Large intestine (tissue), 3 donors: ENCODE results near the gene RNF151. TPM values are rescaled to one million over a fixed set of nuclear protein-coding genes. Genes with fewer than 3 reads are reported as not detected.

Experiments used
- DNase-seq, 2 donors: peaks; one replicate each; pipeline versions ENCODE4 v3.0.0 to v3.0.0-alpha.2; 2013
- H3K27ac ChIP-seq: one replicate; pipeline ENCODE4 v1.5.1; 2013; ENCODE audit warnings: low read length
- H3K27me3 ChIP-seq: 2 replicates; pipeline ENCODE4 v1.6.1; 2013; ENCODE audit warnings: low read length; ENCODE audit not compliant: control insufficient read depth, insufficient read depth
- H3K36me3 ChIP-seq: 2 replicates; pipeline ENCODE4 v1.6.1; 2013; ENCODE audit warnings: low read length; ENCODE audit not compliant: control insufficient read depth, insufficient read depth
- H3K4me1 ChIP-seq: one replicate; pipeline ENCODE4 v1.6.1; 2013; ENCODE audit warnings: low read length; ENCODE audit not compliant: control insufficient read depth, insufficient read depth
- H3K4me3 ChIP-seq: one replicate; pipeline ENCODE4 v1.5.1; 2013; ENCODE audit warnings: low read length
- H3K9me3 ChIP-seq: one replicate; pipeline ENCODE4 v1.6.1; 2013; ENCODE audit warnings: mild to moderate bottlenecking, low read depth, low read length, moderate library complexity; ENCODE audit not compliant: control insufficient read depth
- WGBS: methylation state at CpG from one replicate; pipeline ENCODE4 v1.1.5; 2013; ENCODE audit warnings: low lambda C conversion rate; ENCODE audit not compliant: insufficient coverage; 5-methylcytosine and 5-hydroxymethylcytosine counted together
- polyA plus RNA-seq: library from polyadenylated mRNA; unstranded; fragments of 120-200 nt; gene quantifications from one replicate; pipeline ENCODE4 v1.2.1, GENCODE V29; 2013

Gene RNF151
- polyA plus RNA-seq, 1 donor: 0.09 TPM

DNA sequence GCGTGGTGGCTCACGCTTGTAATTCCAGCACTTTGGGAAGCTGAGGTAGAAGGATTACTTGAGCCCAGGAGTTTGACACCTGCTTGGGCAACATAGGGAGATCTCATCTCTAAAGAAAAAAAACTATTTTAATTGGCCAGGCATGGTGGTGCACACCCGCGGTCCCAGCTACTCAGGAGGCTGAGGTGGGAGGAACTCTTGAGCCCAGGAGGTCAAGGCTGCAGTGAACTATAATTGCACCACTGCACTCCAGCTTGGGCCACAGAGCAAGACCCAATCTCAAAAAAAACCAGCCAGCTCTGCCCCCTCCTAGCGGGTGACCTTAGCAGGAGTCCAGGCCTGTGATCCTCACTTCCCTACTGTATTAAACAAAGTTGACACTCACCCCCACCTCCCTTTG is 42.6 kb upstream of the RNF151 start:
- H3K27ac ChIP-seq: no peak overlapping the region
- DNase-seq: no peak
- H3K4me1 ChIP-seq: peaks cover 11% of the 10 kb centered on the region
- H3K36me3 ChIP-seq: no peaks in the 10 kb centered on the region
- peaks cover 43% of the 10 kb centered on the region for H3K27me3 ChIP-seq
- H3K9me3 ChIP-seq: peaks cover 6% of the 10 kb centered on the region
- no CpG with 5 or more reads among the region's 5 CpGs for WGBS
- H3K4me3 ChIP-seq: no peak overlapping the region

DNA sequence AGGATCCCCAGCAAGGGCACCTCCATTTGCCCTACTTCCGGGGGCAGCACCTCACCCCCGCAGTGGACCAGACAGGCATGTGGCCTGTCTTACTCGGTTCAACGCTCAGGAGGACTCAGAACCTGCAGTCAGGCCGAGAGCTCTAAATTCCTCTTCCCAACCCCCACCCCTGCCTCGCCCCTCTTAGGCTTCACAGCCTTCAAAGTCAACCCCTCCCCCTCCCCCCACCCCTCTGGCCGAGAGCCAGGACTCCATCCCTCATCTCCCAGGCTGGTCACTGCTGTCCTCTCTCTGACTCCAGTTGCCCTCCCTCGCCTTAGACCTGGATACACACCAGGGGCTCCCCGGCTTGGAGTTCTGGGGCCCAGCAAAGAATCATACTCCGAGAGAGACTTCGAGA is 40.4 kb upstream of the RNF151 start:
- no CpG with 5 or more reads among the region's 11 CpGs for WGBS
- Histone ChIP-seq H3K9me3 (no peaks in the 10 kb centered on the region), H3K27ac (no peak overlapping the region), H3K4me1 (peaks cover 18% of the 10 kb centered on the region), H3K36me3 (no peaks in the 10 kb centered on the region), H3K4me3 (no peak overlapping the region), H3K27me3 (peaks cover 21% of the 10 kb centered on the region)
- DNase-seq: no peak

GRCh38 chr16:1929105-1929504 is 37.6 kb upstream of the RNF151 start:
- H3K4me3 ChIP-seq: peak overlapping the region; percentile 53
- no peak overlapping the region for H3K27ac ChIP-seq
- peaks cover 14% of the 10 kb centered on the region for H3K4me1 ChIP-seq
- no peaks in the 10 kb centered on the region for H3K9me3 ChIP-seq
- DNase-seq: no peak
- no peaks in the 10 kb centered on the region for H3K36me3 ChIP-seq
- H3K27me3 ChIP-seq: no peaks in the 10 kb centered on the region
- WGBS: no CpG with 5 or more reads among the region's 11 CpGs

DNA sequence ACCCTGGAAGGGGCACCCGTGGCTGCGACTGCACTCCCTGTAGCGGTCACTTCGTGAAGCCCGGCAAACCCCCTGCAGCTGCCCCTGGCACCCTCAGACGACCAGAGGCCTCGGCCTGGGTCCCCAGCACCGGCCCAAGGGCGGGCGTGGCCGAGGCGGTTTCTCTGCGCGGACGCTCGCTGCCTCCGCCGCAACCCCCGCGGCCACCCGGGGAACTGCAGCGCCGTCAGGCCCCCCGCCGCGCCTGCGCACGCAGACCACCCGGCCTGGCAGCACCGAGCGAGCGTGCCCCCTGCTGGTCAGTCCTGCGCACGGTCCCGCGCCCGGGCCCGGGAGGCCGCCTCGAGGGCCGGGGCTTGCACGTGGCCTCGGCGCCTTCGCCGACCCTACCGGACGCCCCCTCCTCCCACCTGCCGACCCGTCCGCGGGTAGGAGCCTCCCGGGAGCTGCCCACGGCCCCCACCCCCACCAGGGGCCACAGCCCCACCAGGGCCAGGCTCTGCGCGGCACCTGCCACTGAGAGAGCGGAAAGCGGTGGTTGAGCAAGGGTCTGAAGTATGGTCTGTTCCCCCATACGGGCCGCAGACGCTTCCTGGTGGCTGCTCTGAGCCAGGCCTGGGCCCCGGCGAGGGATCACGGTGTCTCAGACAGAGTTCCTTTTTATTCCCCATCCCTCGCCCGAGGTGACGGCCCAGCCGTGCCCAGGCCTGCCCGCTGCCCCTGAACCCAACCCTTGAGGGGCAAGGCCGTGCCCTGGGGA is 36.9 kb upstream of the RNF151 start:
- Histone ChIP-seq H3K36me3 (no peaks in the 10 kb centered on the region), H3K27ac (no peak overlapping the region), H3K4me1 (peaks cover 14% of the 10 kb centered on the region), H3K27me3 (no peaks in the 10 kb centered on the region), H3K9me3 (no peaks in the 10 kb centered on the region), H3K4me3 (peak overlapping the region; percentile 53)
- DNase-seq: peak; percentile 82 to 83
- WGBS: no CpG with 5 or more reads among the region's 70 CpGs

GRCh38 chr16:1930338-1930720 is 36.3 kb upstream of the RNF151 start:
- H3K4me3 ChIP-seq: no peak overlapping the region
- H3K36me3 ChIP-seq: no peaks in the 10 kb centered on the region
- DNase-seq: no peak
- WGBS: no CpG with 5 or more reads among the region's 10 CpGs
- H3K4me1 ChIP-seq: peaks cover 14% of the 10 kb centered on the region
- no peaks in the 10 kb centered on the region for H3K27me3 ChIP-seq
- no peaks in the 10 kb centered on the region for H3K9me3 ChIP-seq
- no peak overlapping the region for H3K27ac ChIP-seq

DNA sequence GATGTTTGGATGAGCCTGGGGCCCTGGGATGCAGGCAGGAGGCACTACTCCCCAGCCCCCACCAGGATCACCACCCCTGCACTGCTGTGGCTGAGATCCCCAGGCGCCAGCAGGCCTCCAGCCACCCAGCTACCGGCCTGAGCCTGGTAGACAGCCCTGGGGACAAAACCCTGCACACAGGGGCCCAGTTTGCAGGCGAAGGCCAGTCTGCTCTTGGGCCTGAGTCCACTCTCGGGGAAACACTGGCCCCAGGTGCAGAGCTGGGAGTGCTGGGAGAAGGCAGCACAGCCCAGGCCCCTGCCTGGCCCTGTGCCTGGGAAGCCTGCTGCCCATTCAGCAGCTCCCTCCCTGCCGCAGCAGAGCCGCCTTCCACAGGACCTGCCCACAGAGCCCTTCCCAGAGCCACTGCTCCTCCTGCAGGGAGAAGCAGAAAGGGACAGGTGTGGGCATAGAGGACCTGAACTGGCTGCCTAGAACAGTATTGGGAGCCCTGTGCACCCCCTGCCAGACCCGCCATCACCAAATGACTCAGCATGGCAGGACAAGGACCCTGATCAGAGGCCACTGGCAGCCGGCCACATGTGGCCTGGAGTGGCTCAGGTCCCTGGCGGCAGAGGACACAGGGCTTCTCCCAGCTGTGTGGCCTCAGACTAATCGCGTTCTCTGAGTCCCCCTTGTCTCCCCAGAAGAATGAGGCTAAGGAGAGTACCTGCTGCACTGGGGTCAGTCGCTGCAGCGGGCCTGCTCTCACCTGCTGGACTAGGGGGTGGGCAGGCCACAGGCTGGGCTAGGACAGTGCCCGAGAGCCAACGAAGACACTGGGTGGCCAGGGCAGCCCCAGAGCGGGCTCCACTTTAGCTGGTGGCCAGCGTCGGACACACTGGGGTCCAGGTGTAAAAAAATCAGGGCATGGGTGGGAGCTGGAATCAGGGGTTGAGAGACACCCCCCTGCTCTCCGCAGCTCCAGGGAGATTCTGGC is 34.3 kb upstream of the RNF151 start:
- Histone ChIP-seq H3K4me3 (no peak overlapping the region), H3K36me3 (peaks cover 2% of the 10 kb centered on the region), H3K27me3 (no peaks in the 10 kb centered on the region), H3K9me3 (no peaks in the 10 kb centered on the region), H3K4me1 (peaks cover 14% of the 10 kb centered on the region), H3K27ac (no peak overlapping the region)
- no peak for DNase-seq
- WGBS: no CpG with 5 or more reads among the region's 19 CpGs

- Histone ChIP-seq H3K36me3 (peaks cover 2% of the 10 kb centered on the region), H3K27me3 (no peaks in the 10 kb centered on the region), H3K27ac (no peak overlapping the region), H3K9me3 (no peaks in the 10 kb centered on the region), H3K4me3 (no peak overlapping the region), H3K4me1 (peaks cover 14% of the 10 kb centered on the region)
- DNase-seq: no peak
- no CpG with 5 or more reads among the region's 23 CpGs for WGBS
These were observed 33.5 kb upstream of the RNF151 start for GRCh38 chr16:1933097-1933661.

DNA sequence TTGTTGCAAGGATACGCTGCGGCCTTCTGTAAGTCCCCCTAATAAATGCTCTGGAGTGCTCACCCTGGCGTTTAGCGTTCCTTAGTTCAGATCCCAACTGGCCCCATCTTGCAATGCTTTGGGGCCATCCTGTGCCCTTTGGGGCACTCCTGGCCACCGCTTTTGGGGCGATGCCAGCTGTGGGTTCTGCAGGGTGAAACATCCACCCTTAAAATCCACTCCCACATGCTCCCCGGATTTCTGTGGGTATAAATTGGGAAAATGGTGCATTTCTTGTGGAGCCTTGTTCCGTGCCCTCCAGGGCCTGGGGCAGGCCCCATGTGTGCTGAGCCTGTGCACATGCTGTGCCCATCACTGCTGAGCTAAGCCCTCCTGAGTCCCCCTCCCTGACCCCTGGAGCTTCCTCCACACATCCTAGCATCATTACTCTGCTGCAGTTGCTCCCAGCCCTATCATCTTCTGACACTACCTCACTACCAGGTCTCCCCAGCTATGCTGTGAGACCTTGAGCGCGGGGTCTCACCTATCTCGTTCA is 29.6 kb upstream of the RNF151 start:
- 69% methylated on average over 3 of the region's 11 CpGs for WGBS
- Histone ChIP-seq H3K27ac (no peak overlapping the region), H3K4me1 (peaks cover 41% of the 10 kb centered on the region), H3K36me3 (peaks cover 19% of the 10 kb centered on the region), H3K4me3 (no peak overlapping the region), H3K9me3 (no peaks in the 10 kb centered on the region), H3K27me3 (no peaks in the 10 kb centered on the region)
- DNase-seq: no peak

GRCh38 chr16:1938316-1938715 is 28.3 kb upstream of the RNF151 start:
- peak; percentile 44 to 49 for DNase-seq
- no peaks in the 10 kb centered on the region for H3K27me3 ChIP-seq
- H3K27ac ChIP-seq: peak overlapping the region; percentile 96
- peaks cover 2% of the 10 kb centered on the region for H3K9me3 ChIP-seq
- WGBS: no CpG with 5 or more reads among the region's 10 CpGs
- H3K4me1 ChIP-seq: peaks cover 41% of the 10 kb centered on the region
- H3K36me3 ChIP-seq: peaks cover 19% of the 10 kb centered on the region
- H3K4me3 ChIP-seq: no peak overlapping the region

GRCh38 chr16:1938910-1939309 is 27.7 kb upstream of the RNF151 start:
- Histone ChIP-seq H3K36me3 (peaks cover 19% of the 10 kb centered on the region), H3K27me3 (no peaks in the 10 kb centered on the region), H3K4me1 (peaks cover 41% of the 10 kb centered on the region), H3K27ac (peak overlapping the region; percentile 96), H3K4me3 (no peak overlapping the region), H3K9me3 (peaks cover 2% of the 10 kb centered on the region)
- DNase-seq: no peak
- 100% methylated on average over 2 of the region's 17 CpGs for WGBS
